Activated CD8-positive, alpha-beta memory T cell treated with anti-CD3 and anti-CD28 coated beads, Interleukin-2, amount 50 U/mL, for 24 hours (primary cell): ENCODE measurements around the gene SNX9.
"Not testable (repeated sequence)": the region's sequence is repeated elsewhere in the genome, so short reads cannot be mapped to it uniquely, and the experiment has no call there.

Experiments
- DNase-seq: peaks from one replicate; pipeline ENCODE4 v3.0.0-alpha.2; 2020; ENCODE audit errors: extremely low read depth

Gene SNX9

DNA sequence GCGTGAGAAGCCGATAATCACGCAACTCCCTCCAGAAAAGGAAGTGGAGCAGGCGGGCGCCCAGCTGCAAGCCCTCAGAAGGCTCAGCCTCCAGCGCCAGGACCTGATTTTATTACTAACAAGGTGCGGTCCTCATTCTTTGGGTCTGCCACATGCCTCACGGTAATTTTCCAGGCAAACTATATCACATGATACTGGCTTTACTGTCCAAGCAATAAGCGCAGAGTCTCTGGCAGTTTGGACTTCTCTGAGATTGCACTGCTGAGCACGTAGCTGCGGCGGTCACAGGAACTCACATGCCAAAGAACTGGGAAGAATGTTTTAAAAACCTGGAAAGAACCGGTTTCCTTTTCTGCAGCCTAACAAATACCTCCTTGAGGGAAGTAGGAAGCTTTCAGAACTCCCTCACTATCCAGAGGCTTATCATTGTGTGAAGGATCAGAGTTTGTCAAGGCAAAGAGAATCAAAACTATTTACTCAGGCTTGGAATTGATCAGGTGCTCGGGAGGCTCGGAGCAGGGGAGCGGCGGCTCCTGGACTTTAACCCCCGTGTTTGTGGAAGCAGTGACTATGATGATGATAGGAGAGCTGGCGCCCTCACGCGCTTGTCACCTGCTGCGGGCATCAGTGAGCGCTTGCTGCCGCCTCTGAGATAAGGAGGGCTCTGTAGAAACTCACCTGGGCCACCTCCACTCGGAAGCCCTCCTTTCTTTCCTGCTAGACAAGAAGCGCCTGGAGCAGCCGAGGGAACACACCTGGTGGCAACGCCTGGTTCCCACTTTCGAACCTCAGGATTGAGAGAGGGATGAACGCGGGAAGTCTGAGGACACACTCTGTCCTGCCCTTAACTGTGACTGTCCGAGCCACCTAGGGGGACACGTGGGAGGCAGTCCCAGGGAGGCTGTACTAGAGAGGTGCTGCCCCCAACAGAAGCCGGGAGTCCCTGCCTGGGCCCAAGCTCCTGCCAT is 131.4 kb downstream of the SNX9 start:
- no peak for DNase-seq

DNA sequence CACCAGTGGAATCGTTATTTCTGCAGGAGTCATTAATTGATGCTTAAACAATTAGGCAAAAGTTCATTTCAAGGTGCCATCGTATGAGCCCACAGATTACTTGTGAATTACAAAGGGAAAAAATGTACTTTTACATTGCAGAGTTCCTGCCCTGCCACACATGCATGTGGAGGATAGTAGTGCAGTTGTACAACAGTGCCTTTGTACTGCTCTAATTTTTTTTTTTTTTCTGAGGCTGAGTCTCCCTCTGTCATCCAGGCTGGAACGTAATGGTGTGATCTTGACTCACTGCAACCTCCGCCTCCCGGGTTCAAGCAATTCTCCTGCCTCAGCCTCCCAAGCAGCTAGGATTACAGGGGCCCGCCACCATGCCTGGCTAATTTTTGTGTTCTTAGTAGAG is 132.6 kb downstream of the SNX9 start:
- no peak for DNase-seq

DNA sequence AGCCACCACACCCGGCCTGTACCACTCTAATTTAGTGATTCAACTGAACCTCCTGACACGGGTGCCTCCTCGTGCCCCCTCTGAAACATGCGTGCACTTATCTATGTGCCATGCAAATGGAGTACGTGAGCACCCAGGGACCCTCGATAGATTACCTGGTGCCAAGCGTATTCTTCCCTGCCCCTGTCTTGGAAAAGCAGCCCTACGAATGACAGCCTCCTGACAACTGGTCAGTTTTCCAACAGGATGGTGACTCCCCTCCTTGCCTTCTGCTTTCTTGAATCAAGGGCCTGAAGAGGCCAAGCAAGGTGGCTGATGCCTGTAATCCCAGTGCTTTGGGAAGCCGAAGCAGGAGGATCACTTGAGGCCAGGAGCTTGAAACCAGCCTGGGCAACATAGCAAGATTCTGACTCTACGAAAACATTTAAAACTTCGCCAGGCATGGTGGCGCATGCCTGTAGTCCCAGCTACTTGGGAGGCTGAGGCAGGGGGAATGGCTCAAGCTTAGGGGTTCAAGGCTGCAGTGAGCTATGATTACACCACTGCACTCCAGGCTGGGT is 133.2 kb downstream of the SNX9 start:
- DNase-seq = no peak

DNA sequence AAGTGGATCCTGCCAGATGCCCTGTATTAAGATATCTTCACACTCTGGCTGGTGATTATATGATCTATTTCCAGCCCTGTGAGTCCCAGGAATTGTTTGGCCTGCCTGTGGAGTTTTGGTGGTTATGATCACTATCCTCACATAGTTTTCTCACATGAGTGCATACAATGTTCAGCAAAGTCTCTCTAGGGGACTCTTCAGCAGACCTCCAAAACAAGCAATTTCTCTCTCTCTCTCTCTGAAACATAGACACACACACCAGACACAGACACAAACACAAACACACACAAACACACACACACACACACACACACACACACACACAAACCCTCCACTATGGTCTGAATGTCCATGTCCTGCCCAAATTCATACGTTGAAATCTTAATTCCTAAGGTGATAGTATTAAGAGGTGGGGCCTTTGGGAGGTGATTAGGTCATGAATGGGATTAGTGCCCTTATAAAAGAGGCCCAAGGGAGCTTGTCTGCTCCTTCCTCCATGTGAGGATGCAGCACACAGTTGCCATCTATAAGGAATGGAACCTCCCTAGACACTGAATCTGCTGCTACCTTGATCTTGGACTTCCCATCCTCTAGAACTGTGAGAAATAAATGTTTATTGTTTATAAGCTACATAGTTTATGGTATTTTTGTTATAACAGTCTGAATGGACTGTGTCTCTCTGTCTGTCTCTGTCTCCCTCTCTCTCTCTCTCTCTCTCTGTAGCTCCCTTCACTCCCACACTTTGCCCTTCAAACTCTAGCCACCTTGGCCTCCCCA is 136.6 kb downstream of the SNX9 start:
- no peak for DNase-seq

DNA sequence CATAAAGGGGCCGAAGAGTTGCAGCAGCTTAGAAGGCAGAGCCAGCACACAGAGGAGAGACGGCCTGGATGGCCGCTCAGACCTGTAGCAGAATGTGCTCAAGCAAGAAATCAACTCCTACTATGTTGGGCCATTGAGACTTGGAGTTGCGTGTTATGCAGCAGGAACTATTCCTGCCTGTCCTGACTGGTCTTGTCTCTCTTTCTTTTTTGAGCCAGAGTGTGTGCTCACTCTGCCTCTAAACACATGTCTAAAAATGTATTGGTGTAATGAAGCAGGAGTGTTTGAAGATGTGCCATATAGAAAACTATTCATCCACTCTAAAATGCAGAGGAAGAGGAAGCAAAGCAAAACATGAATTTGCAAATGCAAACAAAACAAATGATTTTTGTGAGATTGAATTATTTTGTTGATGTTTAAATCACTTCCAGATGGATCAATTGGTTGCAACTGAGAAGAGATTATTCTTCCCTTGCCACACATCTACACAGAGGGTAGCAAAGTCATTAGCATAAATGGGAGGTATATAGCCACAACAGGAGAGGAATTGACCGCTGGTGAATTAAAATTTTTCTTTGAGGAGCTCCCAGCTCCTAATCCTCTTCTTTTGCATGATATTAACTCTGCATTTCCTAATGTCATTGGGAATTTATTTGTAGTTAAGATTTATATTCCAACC is 138.2 kb downstream of the SNX9 start:
- no peak for DNase-seq

DNA sequence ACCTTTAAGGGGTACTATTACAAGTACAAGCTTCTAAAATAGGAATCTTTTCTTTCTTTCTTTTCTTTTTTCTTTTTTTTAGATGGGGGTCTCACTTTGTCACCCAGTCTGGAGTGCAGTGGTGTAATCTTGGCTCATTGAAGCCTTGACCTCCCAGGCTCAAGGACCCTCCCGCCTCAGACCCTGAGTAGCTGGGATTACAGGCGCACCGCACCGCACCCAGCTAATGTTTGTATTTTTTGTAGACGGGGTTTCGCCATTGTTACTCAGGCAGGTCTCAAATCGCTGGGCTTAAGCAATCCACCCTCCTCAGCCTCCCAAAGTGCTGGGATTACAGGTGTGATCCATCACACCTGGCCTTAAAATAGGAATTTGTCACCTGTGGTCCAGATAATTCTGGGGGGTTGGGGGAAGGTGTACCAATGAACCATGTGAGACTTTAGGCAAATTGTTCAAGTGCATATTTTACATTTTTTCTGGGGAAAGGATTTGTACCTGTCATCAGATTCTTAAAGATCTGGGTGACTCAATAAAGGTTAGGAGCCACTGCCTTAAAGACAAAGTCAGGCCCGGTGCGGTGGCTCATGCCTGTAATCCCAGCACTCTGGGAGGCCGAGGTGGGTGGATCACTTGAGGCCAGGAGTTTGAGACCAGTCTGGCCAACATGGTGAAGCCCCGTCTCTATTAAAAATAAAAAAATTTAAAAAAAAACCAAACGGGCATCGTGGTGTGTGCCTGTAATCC is 139.0 kb downstream of the SNX9 start:
- DNase-seq = no peak

DNA sequence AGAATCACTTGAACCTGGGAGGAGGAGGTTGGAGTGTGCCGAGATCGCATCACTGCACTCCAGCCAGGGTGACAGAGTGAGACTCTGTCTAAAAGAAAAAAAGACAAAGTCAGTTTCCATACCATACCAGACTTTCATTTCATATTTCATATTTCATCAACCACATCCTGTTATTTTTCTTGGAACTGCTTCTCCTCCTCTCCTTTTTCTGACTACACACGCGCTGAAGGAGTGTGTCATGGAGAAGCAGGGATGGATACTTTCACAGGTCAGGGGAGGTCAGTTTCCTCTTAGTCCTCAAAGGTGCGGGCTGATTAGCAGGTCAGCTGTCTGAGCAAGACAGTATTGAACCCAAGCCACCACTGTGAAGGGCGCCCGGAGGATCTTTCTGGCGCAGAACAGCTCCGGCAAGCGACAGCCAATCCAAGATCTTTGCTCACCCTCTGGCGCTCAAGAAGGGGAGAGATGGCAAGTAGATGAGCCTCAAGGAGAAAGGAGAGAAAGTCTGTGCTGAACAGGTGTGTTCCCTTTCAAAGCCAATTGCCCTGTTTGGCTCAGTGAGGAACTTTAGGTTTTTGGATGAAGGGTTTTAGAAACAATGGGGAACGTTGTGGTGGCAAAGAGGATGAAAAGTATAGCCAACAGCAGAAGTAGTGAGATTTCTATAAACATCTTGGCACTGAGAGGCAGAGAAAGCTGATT is 139.7 kb downstream of the SNX9 start:
- no peak for DNase-seq

DNA sequence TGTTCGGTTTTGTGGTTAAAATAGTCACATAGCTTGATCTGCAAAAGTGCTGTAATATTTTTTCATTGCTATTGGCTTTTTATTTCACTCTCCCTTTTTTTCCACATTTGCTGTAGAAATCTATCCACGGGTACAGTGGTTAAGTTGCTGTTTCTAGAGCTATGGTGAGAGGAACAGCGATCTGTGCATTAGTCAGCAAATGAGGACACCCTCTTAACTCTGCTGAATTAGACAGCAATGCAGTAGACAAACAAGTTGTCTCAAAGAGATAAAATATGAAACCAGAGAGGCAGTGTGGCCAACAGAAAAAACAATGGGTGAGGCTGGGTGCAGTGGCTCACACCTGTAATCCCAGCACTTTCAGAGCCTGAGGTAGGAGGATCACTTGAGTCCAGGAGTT is 141.1 kb downstream of the SNX9 start:
- DNase-seq = no peak

DNA sequence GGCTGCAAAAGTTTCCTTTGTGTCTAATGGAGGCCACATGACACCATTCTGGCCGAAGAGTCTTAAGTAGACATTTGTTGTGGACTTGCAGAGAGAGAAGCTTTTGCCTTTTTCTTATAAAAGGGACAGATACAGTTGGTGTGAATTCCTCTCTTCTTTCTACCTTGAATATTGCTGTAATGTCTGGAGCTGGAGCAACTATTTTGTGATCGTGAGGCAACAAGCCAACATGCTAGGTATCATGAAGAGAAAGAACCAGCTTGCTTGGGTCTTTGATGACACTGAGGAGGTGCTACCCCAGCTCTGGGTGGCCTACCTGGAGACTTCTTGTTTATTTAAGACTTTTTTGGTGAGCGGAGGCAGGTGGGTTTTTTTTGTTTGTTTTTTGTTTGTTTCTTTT is 142.3 kb downstream of the SNX9 start:
- DNase-seq = no peak

DNA sequence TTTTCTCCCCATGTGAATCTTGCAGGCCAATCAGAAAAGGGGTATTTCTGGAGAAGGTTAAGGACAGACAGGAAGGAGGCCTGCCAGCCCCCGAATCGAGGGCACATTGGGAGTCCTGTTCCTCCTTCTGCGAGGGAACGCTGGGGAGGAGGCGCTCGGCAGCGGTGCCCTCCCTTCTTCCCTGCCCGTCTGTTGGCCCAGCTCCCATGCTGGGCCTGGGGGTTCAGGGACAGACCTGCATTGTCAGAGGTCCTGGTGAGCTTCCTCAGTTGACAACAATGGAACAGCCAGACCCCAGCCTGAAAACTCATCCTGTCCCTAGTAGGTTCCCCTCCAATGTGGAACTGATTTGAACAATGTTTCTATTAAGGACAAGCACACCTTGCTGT is 143.5 kb downstream of the SNX9 start:
- no peak for DNase-seq

DNA sequence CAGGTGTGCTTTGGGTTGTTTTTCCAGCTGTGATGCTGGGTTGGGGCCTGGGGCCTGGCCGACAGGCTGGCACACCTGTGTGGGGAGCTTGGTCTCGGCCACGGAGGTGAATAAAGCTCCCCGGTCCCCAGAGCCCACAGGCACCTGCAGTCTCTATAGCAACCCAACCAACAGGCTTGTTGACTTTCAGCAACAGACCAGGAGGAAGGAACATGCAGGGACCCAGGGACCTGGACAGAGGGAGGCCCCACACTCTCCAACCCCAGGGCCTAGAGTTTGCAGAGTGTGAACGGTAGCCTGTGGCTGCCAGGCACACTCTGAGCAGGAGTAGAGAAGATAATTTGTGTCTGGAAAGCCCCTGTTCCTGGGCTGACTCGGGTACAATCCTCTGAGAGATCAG is 144.0 kb downstream of the SNX9 start:
- DNase-seq = no peak

DNA sequence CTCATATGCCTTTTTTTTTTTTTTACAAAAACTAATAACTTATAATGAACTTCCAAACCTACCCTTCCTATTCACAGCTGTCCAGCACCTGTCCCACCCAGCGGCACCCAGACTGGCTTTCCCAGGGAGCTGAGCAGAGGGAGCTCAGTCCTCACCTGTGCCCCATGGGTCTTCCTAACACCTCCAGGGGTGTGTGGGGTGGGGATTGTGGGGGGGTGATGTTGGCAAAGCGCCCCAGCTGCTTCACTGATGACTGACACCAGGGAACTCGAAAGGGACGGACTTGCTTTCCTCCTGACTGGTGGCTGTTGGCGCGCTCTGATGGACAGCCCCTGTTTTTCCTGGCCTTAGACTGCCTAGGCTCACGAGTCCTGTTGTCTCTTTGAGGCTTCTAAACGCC is 144.4 kb downstream of the SNX9 start:
- no peak for DNase-seq

DNA sequence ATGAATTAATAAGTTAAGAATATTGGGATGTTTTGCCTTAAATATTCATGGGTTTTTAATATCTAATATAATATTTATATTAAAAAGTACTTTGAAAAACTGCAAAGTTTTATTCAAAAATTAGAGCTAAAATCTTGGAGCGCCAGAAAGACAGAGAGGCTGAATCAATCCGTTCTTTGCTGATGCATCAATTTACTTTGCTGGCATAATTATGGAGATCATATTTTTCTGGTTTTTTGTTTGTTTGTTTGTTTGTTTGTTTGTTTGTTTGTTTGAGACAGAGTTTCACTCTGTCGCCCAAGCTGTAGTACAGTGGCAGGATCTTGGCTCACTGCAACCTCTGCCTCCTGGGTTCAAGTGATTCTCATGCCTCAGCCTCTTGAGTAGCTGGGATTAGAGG is 149.1 kb downstream of the SNX9 start:
- not testable (repeated sequence) for DNase-seq

DNA sequence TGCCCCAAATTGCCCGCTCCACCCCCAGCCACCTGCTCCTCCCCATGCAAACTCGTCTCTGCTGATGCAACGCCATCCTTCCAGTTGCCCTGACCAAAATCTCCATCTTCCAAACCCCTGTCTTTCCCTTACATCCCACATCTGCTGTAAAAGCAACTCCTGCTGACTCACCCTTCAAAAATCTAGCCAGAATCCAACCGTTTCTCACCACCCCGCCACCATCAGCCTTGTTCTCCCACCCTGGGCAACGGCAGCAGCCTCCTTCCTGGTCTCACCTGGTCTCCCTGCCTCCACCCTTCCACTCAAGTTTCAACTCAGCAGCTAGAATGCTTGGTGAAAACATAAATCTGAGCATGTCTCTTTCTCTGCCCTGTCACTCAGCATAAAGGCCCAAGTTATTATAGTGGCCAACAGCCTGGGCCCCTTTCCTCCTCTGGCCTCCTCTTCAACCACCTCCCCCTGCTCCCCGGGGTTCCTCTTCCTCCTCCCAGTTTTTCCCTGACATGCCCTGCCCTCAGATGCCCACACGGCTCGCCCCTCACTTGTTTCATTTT is 151.4 kb downstream of the SNX9 start:
- DNase-seq = no peak

DNA sequence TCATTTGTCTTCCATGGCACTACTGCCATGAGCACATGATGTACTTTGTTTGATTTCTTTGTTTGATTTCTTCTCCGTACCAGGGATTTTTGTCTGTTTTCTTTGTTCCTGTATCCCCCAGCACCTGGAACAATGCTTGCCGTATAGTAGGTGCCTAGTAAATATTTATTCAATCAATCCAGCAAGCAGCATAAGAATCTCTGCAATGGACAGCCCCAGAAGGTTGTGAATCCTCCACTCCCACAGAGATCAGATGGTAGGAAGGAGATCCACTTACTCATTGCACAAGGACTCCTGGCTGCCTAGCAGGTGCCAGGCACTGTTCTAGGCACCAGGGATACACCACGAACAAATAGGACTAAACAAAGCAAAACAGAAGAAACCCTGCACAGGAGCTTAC is 151.9 kb downstream of the SNX9 start:
- no peak for DNase-seq

DNA sequence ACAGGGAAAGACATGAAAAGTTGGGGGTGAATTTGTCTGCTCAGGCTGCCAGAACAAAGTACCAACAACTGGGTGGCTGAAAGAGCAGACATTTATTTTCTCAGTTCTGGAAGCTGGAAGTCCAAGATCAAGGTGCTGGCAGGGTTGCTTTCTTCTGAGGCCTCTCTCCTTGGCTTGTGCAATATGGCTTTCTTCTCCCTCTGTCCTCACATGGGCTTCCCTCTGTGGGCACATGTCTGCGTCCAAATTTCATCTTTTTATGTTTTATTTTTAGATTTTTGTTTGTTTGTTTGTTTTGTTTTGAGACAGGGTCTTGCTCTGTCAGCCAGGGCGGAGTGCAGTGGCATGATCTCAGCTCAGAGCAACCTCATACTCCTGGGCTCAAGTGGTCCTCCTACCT is 152.4 kb downstream of the SNX9 start:
- no peak for DNase-seq

DNA sequence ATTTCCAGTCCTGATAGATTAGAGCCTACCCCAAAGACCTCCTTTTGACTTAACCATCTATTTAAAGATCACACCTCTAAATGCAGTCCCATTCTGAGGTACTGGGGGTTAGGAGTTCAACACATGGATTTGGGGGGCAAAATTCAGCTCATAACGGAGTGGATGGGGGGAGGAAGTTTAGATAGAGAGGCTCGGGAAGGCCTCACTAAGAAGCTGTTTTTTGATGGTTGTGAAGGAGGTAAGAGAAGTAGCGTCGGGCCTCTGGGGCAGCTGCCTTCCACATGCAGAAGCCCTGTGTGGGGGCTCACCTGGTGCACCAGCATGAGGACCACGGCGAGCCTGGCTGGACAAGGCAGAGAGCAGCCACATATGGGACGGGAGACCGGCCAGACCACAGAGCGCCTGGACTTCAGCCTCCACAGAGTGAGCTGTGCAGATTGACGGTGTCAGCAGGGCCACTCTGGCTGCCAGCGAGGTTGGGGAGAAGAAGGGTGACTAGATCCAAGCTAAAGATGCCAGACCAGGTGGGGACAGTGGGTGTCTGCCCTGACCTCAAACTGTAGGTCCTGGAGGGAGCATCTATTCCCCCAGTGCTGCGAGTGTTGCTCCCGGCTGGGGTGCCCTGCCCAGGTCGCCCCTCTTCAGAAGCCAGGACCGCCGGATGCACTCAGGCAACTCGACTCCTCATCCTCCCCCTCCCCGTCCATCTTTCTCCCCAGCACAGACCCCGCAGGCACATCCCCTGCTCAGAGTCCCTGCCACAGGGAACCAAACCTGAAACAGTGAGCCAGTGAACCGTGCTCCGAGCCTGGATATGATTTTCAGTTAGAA is 153.5 kb downstream of the SNX9 start:
- no peak for DNase-seq

DNA sequence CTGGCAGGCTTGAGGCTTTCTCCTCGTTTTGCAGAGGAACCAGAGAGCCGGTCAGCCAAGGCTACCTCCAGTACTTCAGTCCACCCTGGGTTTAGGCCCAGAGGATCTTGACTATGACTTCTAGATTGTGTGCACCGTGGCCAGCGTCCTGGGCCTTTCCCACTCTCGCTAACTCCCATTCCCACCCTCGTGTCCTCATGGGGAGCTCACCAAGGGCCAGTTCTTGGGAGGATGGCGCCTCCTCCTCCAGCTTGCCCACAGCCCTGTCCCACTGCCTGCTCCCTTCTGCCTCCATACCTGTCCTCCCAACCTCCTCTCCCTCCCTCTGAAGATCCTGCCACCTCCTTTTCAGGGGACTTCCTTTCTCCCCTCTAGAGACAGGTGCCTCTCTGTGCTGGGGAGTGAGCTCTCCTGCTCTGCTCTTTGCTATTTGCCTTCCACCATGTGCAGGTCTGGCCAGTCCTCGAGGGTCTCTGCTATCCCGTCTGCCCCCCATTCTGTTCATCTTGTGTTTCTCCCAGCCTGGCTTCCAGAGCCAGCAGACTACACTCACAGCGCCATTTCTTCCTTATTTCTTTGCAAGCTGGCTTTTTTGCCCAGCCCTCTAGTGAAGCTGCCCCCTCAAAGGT is 154.2 kb downstream of the SNX9 start:
- no peak for DNase-seq
